GM19238 (cell line): ENCODE results near the gene CNPPD1.
A peak's percentile ranks its signal among the peaks of the same experiment; 100 is the strongest.

Source experiments
- DNase-seq: peaks from one replicate; pipeline ENCODE4 v3.0.0; 2011; ENCODE audit warnings: low spot score; ENCODE audit not compliant: insufficient read length

The CNPPD1 gene

DNA sequence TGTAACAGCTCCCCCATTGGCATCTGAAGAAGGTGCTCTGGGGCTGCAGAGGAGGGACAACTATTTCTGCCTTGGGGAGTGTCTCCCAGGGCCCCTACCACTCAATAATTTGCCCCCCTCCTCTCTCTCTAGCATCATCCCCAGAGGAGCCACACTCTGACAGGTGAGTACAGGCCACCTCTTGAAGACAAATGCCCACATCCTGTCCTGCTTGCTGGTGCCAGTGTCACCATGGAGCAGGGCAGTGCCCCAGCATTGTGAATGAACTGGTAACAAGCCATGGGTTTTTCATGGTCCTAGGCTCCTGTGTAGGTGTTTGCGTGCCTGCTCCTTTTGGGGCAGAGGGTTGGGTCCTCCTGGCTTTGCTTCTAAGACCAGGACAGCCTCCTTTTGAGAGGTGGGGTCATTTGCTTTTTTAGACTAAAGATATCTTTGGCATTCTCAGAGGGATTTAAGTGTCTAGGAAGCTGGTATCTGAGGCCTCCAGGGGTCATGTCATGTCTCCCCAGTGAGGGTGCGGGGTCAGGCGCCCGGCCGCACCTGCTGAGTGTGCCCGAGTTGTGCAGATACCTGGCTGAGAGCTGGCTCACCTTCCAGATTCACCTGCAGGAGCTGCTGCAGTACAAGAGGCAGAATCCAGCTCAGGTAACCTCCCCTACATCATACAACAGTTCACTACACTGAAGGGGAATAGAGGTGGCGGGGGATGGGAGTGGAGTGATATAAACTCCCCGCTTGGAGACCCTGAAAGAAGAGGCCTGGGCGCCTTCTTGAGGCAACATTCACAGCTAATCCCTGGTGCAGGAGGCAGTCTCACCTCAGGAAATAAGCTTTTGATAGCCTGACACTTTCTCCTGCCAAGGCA, 3.1 kb upstream of the CNPPD1 start:
- DNase-seq = no peak

GRCh38 chr2:219178377-219179175, 1.9 kb upstream of the CNPPD1 start:
- peak; percentile 19 for DNase-seq

DNA sequence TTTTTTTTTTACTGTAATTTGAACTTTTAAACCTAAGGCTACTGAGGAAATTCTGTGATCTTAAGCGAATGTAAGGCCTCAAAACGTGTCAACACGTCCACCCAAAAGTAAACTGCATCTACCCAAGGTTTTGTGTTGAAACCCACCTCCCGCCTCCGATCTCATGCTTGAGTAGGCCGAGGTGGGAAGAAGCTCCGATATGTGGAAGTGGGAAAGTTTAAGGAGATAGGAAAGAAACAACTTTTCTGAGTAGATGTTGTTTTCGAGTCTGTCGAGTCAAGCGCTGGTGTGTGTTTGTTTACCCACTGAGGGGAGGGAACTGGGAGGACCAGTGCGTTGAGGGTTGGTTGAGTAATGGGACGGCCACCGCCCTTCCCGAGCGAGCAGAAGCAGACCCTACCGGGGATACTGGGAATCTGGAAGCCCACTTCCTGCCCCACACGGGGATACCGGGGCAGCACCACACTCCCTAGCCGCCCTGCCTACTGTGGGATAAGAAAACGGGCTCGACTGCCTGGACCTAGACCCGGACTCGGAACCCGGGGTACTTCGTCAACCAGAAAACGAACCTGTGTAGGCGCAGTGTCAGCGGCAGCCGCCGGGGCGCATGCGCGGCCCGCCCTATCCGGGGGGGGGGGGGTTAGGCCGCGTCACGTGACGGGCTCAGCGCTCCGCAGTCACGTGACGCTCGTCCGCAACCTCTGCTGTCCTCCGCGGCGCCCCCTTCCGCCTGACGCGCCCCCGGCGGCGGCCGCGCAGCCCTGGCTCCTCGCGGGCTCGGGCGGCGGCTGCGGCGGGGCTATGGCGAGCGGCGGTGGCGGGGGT, 1.0 kb upstream of the CNPPD1 start, which contains the start of gene RETREG2:
Gene RETREG2 (plus strand): TSS at position 724 of the 825 bp plus-strand sequence. CDS start 78 bp downstream, at position 802.
- peak; percentile 95 for DNase-seq

DNA sequence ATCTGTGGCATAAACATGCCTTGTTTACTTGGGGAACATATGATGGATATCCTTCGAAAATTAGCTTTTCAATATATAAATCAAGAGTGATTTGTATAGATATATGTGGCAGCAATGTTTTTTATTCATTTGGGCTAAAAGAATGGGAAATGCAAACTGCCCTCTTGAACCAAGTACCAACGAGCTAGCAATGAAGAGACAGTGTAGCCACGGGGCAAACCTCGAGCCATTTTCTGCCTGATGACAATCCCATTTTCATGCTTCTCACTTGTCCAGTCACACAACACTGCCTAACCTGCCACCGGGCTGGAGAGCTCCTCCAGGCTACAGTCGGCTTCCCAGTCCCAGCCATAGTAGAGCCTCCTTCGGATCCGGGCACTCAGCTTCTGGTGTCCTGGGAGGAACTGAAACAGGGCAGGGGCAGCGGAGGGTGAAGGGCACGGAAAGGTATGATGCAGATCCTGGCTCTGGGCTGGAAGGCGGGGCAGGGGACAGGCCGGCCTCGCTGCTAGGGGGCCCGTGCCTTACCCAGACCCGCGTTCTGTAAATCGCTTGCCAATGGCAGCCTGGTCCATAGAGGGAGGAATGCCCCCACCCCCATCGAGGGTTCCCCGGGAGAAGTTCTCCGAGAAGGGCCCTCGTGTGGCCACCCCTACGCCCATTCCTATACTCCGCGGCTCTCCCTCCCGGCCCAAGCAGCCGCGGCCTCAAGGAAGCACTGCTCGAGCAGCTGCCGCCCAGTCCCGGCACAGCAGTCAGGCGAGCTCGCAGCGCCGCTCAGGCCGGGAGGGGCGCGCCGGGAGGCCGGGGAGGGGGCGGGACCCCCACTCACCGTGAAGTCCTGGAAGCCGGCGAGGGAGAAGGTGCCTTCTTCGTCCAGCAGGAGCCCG, 552 bp downstream of the CNPPD1 start:
- no peak for DNase-seq

DNA sequence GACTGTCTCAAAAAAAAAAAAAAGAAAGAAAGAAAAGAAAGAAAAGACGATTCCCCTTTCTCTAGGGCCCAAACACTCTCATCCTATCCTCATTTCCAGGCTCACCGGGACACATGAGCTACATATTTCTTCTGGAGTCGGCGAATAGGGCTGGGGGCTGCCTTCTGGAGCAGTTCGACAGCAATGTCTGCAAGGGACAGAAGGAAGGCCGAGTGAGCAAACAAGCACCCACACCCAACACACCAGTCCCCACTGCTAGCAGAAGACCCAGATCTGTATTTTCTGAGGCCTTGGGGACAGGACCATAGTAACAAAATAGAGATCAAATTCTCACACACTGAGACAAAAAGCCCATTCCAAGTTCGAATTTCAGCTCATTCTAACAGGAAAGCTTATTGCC, 1.2 kb downstream of the CNPPD1 start:
- no peak for DNase-seq

DNA sequence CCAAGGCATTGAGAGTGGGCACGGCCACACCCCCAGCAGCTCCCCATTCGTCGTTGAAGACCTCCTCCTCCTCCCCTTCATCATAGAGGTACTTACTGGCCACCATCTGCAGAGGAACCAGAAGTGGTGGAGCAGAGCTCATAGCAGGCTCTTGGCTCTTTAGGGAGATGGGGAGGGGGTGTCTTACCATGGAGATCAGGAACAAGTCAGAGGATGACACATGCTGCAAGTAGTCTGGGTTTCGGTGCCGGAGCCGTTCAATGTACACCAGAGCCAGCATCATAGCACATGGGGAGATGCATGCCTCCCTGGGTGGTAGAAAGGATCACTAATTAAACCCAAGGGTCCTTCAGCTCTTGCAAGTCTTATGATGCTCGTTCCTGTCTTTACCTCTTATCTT, 1.9 kb downstream of the CNPPD1 start:
- no peak for DNase-seq

GRCh38 chr2:219174146-219174545, 2.6 kb downstream of the CNPPD1 start:
- no peak for DNase-seq

- DNase-seq = no peak
These were observed 3.5 kb downstream of the CNPPD1 start for GRCh38 chr2:219173176-219173575.

DNA sequence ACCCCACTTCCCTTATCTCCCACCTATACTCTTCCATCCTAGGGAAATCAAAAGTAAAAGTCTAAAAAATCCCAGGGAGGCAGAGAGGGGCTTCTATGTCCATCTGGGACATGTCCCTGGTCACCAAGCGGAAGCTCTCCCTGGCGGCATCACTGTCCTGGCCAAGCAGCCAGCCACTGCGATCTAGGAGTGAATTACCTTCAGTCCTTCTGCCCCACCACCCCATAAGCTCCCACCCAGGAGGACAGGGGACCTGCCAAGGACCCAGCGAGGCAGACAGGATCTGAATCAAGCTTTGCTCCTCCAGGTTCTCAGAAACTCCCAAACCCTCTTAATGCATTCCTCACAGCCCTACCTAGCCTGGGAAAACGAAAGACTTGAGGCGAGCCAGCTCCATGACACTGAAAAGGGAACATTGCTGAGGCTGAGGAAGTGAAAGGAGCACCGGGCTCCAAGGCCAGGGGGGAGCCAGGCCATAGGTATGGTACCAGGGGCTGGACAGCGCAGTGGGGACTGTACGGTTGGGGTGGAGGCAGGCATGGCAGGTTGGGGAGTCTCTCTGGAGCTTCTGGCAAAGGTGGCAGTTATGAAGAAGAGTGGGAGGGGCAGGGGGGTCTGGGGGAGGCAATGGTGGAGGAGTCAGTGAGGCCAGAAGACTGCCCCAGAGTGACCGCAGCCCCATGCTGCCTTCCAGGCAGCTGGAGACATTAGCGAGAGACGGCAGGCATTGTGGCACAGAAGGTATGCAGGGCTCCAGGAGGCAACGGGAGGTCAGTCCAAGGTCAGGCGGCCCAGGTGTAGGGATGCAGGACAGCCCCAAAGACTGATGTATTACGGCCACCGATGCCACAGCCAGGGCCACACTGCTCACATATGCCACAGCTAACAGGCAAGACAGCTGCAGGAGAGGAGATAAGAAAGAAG, 4.2 kb downstream of the CNPPD1 start:
- DNase-seq = no peak

- DNase-seq = no peak
These were observed 5.5 kb downstream of the CNPPD1 start for GRCh38 chr2:219171231-219171651.

GRCh38 chr2:219169930-219170654, 6.6 kb downstream of the CNPPD1 start, which contains the start of gene SLC23A3:
Gene SLC23A3 (minus strand): TSS chr2:219170029. CDS start chr2:219169984, 45 bp downstream.
- DNase-seq = no peak

GRCh38 chr2:219168932-219169331, 7.8 kb downstream of the CNPPD1 start:
- DNase-seq = no peak

- DNase-seq = no peak
These were observed 8.2 kb downstream of the CNPPD1 start for GRCh38 chr2:219168526-219168925.

- no peak for DNase-seq
These were observed 8.7 kb downstream of the CNPPD1 start for GRCh38 chr2:219167997-219168396.

DNA sequence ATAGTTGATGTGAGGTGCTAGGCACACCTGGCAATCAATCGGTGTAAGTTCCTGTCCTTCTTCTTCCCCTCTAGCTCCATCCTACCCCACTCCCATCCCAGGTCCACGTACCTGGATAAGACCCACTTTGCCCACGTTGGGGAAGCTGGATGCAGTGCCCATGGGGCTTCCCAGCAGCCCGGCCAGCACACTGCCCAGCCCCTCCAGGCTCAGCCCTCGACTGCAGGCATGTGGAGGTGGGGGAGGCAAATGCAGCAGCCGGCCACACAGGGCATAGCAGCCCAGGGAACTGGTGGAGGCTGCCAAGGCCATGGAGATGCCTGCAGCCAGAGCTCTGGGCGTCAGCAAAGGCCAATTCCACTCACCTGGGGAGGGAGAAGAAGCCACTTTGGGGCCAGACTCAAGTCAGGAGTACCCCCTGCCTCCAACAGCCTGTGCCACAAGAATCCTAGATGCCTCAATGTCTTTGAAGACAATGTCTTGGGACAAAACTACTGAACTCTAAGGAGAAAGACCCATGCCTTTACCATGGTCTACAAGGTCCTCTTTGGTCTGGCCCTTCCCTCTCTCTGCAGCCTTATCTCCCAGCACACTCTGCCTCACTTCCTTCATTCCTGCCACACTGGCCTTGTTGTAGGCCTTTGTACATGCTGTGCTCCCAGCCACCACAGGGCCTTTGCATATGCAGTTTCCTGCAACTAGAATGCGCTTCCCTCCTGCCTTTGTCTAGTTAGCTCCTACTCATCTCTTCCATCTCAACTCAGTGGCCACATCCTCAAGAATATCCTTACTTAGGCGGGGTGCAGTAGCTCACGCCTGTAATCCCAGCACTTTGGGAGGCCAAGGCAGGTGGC, 11.4 kb downstream of the CNPPD1 start:
- DNase-seq = no peak

GRCh38 chr2:219163156-219163555, 13.6 kb downstream of the CNPPD1 start:
- no peak for DNase-seq

DNA sequence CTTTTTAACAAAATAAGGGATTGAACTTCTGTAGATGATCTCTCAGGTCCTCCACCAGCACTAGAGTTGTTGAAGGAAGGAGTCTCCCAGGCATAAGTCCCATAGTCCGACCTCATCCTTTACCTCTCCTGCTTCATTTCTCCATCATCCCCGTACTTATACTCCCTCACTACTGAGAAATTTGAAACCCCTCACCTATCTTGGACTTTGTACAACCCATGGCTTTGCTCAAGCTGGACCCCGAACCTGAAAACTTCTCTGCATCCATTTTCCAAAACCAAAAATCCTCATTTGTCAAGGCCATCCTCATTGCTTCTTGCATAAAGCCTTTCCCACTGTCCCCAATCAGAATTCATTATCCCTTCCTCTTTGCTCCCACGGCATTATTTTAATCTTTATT, 15.6 kb downstream of the CNPPD1 start:
- DNase-seq = no peak
